Colonic mucosa (tissue), 4 donors: ENCODE data around the gene CSAD. TPM values are rescaled to one million over a fixed set of nuclear protein-coding genes. Genes with fewer than 3 reads are reported as not detected.
"Not testable (repeated sequence)": the region's sequence is repeated elsewhere in the genome, so short reads cannot be mapped to it uniquely, and the experiment has no call there.

Experiments
- DNase-seq: peaks from one replicate; pipeline ENCODE4 v3.0.0-alpha.2; 2020
- H3K27ac ChIP-seq: fragments of 200-600 bp; one replicate; pipeline ENCODE4 v1.8.0; 2021
- H3K27me3 ChIP-seq: fragments of 200-600 bp; one replicate; pipeline ENCODE4 v1.8.0; 2021
- H3K36me3 ChIP-seq: fragments of 200-600 bp; one replicate; pipeline ENCODE4 v1.8.0; 2021
- H3K4me1 ChIP-seq: fragments of 200-600 bp; one replicate; pipeline ENCODE4 v1.8.0; 2021; ENCODE audit warnings: mild to moderate bottlenecking
- H3K4me3 ChIP-seq: fragments of 200-600 bp; one replicate; pipeline ENCODE4 v1.8.0; 2021
- H3K9ac ChIP-seq, 2 donors: one replicate each; pipeline ENCODE4 v1.7.0; 2013; ENCODE audit warnings: control low read depth in 2 of 2, low read depth in 2 of 2, low read length in 2 of 2
- H3K9me3 ChIP-seq: fragments of 200-600 bp; one replicate; pipeline ENCODE4 v1.8.0; 2021
- CTCF ChIP-seq: fragments of 200-600 bp; IDR thresholded peaks from one replicate; pipeline ENCODE4 v1.8.0; 2022; ENCODE audit warnings: antibody characterized with exemption, mild to moderate bottlenecking
- intact Hi-C: fragments of 100-400 bp; cut with DNase I; formaldehyde crosslinking; loops from one replicate; pipeline ENCODE4 v1.14.1; 2022
- total RNA-seq, 2 donors: library from RNA; stranded (reverse); fragmentation: NEBNext Ultra II Directional in 1 of 2; extraction: Animal tissue kit (Norgen Biotek cat#: 25700) in 1 of 2; gene quantifications; one replicate each; pipeline ENCODE4 v1.2.1, GENCODE V29; 2021
- donor health status: healthy.
- donor health status: DM: no; HTN: no; CAD: no.
- donor health status: DM: no; HTN: no; CAD: no.

The CSAD gene
- total RNA-seq, 2 donors from 2014 or later: 9.1 to 20.4 TPM

- no peak for TF ChIP-seq CTCF
- Histone ChIP-seq H3K9ac (no peak overlapping the region), H3K4me1 (peaks cover 5% of the 10 kb centered on the region), H3K4me3 (no peak overlapping the region), H3K27me3 (no peaks in the 10 kb centered on the region), H3K36me3 (no peaks in the 10 kb centered on the region), H3K9me3 (no peaks in the 10 kb centered on the region), H3K27ac (no peak overlapping the region)
- intact Hi-C loops: no loop called here
- no peak for DNase-seq
These were observed 9.6 kb downstream of the CSAD start for GRCh38 chr12:53170876-53171724.

GRCh38 chr12:53170215-53170614 lies 10.5 kb downstream of the CSAD start:
- H3K9ac ChIP-seq: no peak overlapping the region
- H3K27ac ChIP-seq: no peak overlapping the region
- H3K4me1 ChIP-seq: no peaks in the 10 kb centered on the region
- no peak for DNase-seq
- H3K4me3 ChIP-seq: no peak overlapping the region
- intact Hi-C loops: no loop called here
- H3K36me3 ChIP-seq: no peaks in the 10 kb centered on the region
- TF ChIP-seq CTCF: no peak
- H3K27me3 ChIP-seq: no peaks in the 10 kb centered on the region
- H3K9me3 ChIP-seq: no peaks in the 10 kb centered on the region

GRCh38 chr12:53169644-53170043 lies 11.1 kb downstream of the CSAD start:
- no peak overlapping the region for H3K27ac ChIP-seq
- no peaks in the 10 kb centered on the region for H3K4me1 ChIP-seq
- no peaks in the 10 kb centered on the region for H3K27me3 ChIP-seq
- H3K9me3 ChIP-seq: no peaks in the 10 kb centered on the region
- H3K36me3 ChIP-seq: no peaks in the 10 kb centered on the region
- no peak for TF ChIP-seq CTCF
- H3K4me3 ChIP-seq: no peak overlapping the region
- no peak for DNase-seq
- no peak overlapping the region for H3K9ac ChIP-seq
- intact Hi-C loops: no loop called here

GRCh38 chr12:53166837-53167236 lies 13.9 kb downstream of the CSAD start:
- no peak for DNase-seq
- TF ChIP-seq CTCF: no peak
- no peaks in the 10 kb centered on the region for H3K27me3 ChIP-seq
- no peak overlapping the region for H3K27ac ChIP-seq
- no peaks in the 10 kb centered on the region for H3K9me3 ChIP-seq
- intact Hi-C loops: no loop called here
- no peak overlapping the region for H3K4me3 ChIP-seq
- H3K9ac ChIP-seq: no peak overlapping the region
- no peaks in the 10 kb centered on the region for H3K36me3 ChIP-seq
- no peaks in the 10 kb centered on the region for H3K4me1 ChIP-seq

- H3K4me1 ChIP-seq, H3K27ac ChIP-seq, intact Hi-C loops, DNase-seq, H3K9ac ChIP-seq, H3K27me3 ChIP-seq, H3K9me3 ChIP-seq, H3K4me3 ChIP-seq, H3K36me3 ChIP-seq: not testable (repeated sequence)
These were observed 17.7 kb downstream of the CSAD start for GRCh38 chr12:53163008-53163407.
